NCI-H774 (cell line): ENCODE data around the gene SSTR4.
"Not testable (repeated sequence)": the region's sequence is repeated elsewhere in the genome, so short reads cannot be mapped to it uniquely, and the experiment has no call there.

Experiments used
- DNase-seq: peaks from one replicate; lab custom pipeline; 2025; lab: John Stamatoyannopoulos, UW

The SSTR4 gene

GRCh38 chr20:23034721-23035671, at the start of gene SSTR4:
TSS of gene SSTR4 (plus strand) at chr20:23035312. CDS start at chr20:23035484, 172 bp downstream.
- DNase-seq, result no peak

GRCh38 chr20:22986601-22987000, 48.5 kb upstream of the SSTR4 start:
- no peak for DNase-seq

- not testable (repeated sequence) for DNase-seq
Observed at GRCh38 chr20:22991424-22991823, 43.7 kb upstream of the SSTR4 start.

GRCh38 chr20:22993823-22994222, 41.3 kb upstream of the SSTR4 start:
- DNase-seq, result no peak

GRCh38 chr20:22995923-22996322, 39.2 kb upstream of the SSTR4 start:
- no peak for DNase-seq

GRCh38 chr20:22998476-22998875, 36.6 kb upstream of the SSTR4 start:
- no peak for DNase-seq

- DNase-seq, result peak; percentile 9
Observed at GRCh38 chr20:22999756-23000155, 35.4 kb upstream of the SSTR4 start.

- no peak for DNase-seq
Observed at GRCh38 chr20:23000232-23000947, 34.7 kb upstream of the SSTR4 start.

GRCh38 chr20:23002276-23002675, 32.8 kb upstream of the SSTR4 start:
- no peak for DNase-seq

- no peak for DNase-seq
Observed at GRCh38 chr20:23003077-23003635, 32.0 kb upstream of the SSTR4 start.

GRCh38 chr20:23003881-23004460, 31.1 kb upstream of the SSTR4 start:
- no peak for DNase-seq

- no peak for DNase-seq
Observed at GRCh38 chr20:23005776-23006175, 29.3 kb upstream of the SSTR4 start.

- no peak for DNase-seq
Observed at GRCh38 chr20:23007462-23007861, 27.6 kb upstream of the SSTR4 start.

GRCh38 chr20:23007886-23008655, 27.0 kb upstream of the SSTR4 start:
- no peak for DNase-seq

GRCh38 chr20:23008667-23009066, 26.4 kb upstream of the SSTR4 start:
- DNase-seq, result no peak

- DNase-seq, result no peak
Observed at GRCh38 chr20:23009636-23010035, 25.5 kb upstream of the SSTR4 start.

GRCh38 chr20:23010096-23010495, 25.0 kb upstream of the SSTR4 start:
- no peak for DNase-seq

GRCh38 chr20:23011008-23011721, 23.9 kb upstream of the SSTR4 start:
- DNase-seq, result no peak

GRCh38 chr20:23013429-23013828, 21.7 kb upstream of the SSTR4 start:
- no peak for DNase-seq

- DNase-seq, result no peak
Observed at GRCh38 chr20:23017516-23017915, 17.6 kb upstream of the SSTR4 start.

GRCh38 chr20:23018432-23018831, 16.7 kb upstream of the SSTR4 start:
- DNase-seq, result no peak
